Gastrocnemius medialis (tissue), 4 donors: Measurements from ENCODE around the gene SGMS1.

Source experiments
- CTCF ChIP-seq, 5 experiments: fragments of 450-650 bp in 3 of 5; fragments of 200-600 bp in 2 of 5; sonication (generic) in 2 of 5; IDR thresholded peaks in 4 of 5; conservative IDR thresholded peaks in 1 of 5; 1 replicate in 4 of 5; 2 replicates in 1 of 5; pipeline ENCODE4 v1.5.1; 2016 to 2019; ENCODE audit warnings: antibody characterized with exemption in 5 of 5, mild to moderate bottlenecking in 3 of 5, moderate library complexity in 3 of 5
- POLR2A ChIP-seq, 2 donors: fragments of 450-650 bp; IDR thresholded peaks; one replicate each; pipeline ENCODE4 v1.6.1; 2017; ENCODE audit warnings: antibody characterized with exemption in 2 of 2, mild to moderate bottlenecking in 2 of 2, moderate library complexity in 2 of 2

- TF ChIP-seq CTCF (IDR thresholded peaks at IDR 0.05 in 4 of 5, conservative IDR thresholded peaks at IDR 0.05 in 1 of 5) (no peak), POLR2A (IDR thresholded peaks at IDR 0.05) (no peak)
Measured at GRCh38 chr10:50514995-50515394, 108.8 kb downstream of the SGMS1 start.
